SU-DHL-6 (cell line): Measurements from ENCODE around the gene CCER1.

Experiments used
- H2AFZ ChIP-seq: fragments of 200-600 bp; sonication (generic); 2 replicates; pipeline ENCODE4 v1.6.1; 2014; ENCODE audit warnings: low read depth, mild to moderate bottlenecking, moderate library complexity, mixed read lengths, antibody characterized with exemption, low read length; ENCODE audit not compliant: severe bottlenecking
- H3F3A ChIP-seq: fragments of 200-600 bp; shearing (Covaris generic); 2 replicates; pipeline ENCODE4 v1.6.0; 2016; ENCODE audit warnings: antibody characterized with exemption, mild to moderate bottlenecking; ENCODE audit not compliant: insufficient read depth
- H3K27ac ChIP-seq: fragments of 200-600 bp; sonication (generic); 2 replicates; pipeline ENCODE4 v1.5.1; 2016; ENCODE audit warnings: low read depth, mild to moderate bottlenecking, low read length, moderate library complexity, mixed read lengths
- H3K27me3 ChIP-seq: fragments of 200-600 bp; sonication (generic), shearing (Covaris generic); 2 replicates; pipeline ENCODE4 v1.6.0; 2014; ENCODE audit warnings: mild to moderate bottlenecking, low read length
- H3K36me3 ChIP-seq: fragments of 200-600 bp; sonication (generic); 2 replicates; pipeline ENCODE4 v1.6.1; 2014; ENCODE audit warnings: mild to moderate bottlenecking, low read length, mixed read lengths
- H3K4me2 ChIP-seq: fragments of 300-600, 200-600 bp; shearing (Covaris generic), sonication (generic); 2 replicates; pipeline ENCODE4 v1.6.0; 2014; ENCODE audit warnings: low read length, low read depth, mild to moderate bottlenecking; ENCODE audit not compliant: poor library complexity, severe bottlenecking
- H3K4me3 ChIP-seq: fragments of 200-600 bp; sonication (generic); 2 replicates; pipeline ENCODE4 v1.5.1; 2014; ENCODE audit warnings: antibody characterized with exemption, low read length, mild to moderate bottlenecking, mixed read lengths; ENCODE audit not compliant: insufficient read depth, poor library complexity, severe bottlenecking
- H3K79me2 ChIP-seq: fragments of 200-600 bp; sonication (generic); 2 replicates; pipeline ENCODE4 v1.6.1; 2014; ENCODE audit warnings: mild to moderate bottlenecking, low read length, moderate library complexity; ENCODE audit not compliant: insufficient read depth
- H3K9ac ChIP-seq: fragments of 200-600 bp; sonication (generic); 2 replicates; pipeline ENCODE4 v1.7.0; 2014; ENCODE audit warnings: mild to moderate bottlenecking, low read length
- H3K9me2 ChIP-seq: fragments of 200-600 bp; sonication (generic); replicated peaks from 2 replicates; pipeline ENCODE4 v1.6.1; 2014; ENCODE audit warnings: low read length; ENCODE audit not compliant: insufficient read depth
- H3K9me3 ChIP-seq: fragments of 200-600 bp; sonication (generic); 2 replicates; pipeline ENCODE4 v1.6.1; 2014; ENCODE audit warnings: low read length, mixed read lengths; ENCODE audit not compliant: insufficient read depth
- H4K20me1 ChIP-seq: fragments of 200-600 bp; sonication (generic); 2 replicates; pipeline ENCODE4 v1.6.1; 2014; ENCODE audit warnings: low read depth, mild to moderate bottlenecking, antibody characterized with exemption, low read length, moderate library complexity, mixed read lengths
- EZH2phosphoT487 ChIP-seq: fragments of 200-600 bp; sonication (generic), shearing (Covaris generic); conservative IDR thresholded peaks from 2 replicates; pipeline ENCODE4 v1.6.1; 2018; ENCODE audit warnings: mild to moderate bottlenecking, antibody characterized with exemption, low read length, moderate library complexity, mixed read lengths
- TF ChIP-seq, protein P1 (sequence below): fragments of 200-600 bp; sonication (generic); IDR thresholded peaks from one replicate; pipeline ENCODE4 v1.5.1; 2017; ENCODE audit warnings: antibody characterized with exemption, mild to moderate bottlenecking, low read length, moderate library complexity; ENCODE audit not compliant: insufficient read depth, poor library complexity, severe bottlenecking

Gene CCER1, protein sequence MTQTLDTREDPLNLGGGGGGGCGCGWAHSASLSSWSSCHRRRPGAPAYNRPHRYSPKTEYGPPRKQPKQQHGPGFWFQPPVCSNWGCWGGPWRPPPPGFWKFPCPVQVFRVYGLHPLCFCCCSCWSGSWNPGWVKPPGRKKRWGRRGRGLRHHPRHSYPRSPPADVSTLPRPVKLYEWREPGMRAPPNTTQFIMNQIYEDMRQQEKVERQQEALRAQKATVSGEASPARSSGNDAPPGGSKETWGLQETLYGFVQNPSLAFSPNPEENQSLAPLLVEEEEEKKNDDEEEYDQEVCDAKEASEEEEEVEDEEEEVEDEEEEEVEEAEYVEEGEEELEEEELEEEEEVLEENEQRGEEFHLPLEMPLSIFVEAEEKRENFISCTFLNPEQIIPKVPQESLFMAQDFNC

DNA sequence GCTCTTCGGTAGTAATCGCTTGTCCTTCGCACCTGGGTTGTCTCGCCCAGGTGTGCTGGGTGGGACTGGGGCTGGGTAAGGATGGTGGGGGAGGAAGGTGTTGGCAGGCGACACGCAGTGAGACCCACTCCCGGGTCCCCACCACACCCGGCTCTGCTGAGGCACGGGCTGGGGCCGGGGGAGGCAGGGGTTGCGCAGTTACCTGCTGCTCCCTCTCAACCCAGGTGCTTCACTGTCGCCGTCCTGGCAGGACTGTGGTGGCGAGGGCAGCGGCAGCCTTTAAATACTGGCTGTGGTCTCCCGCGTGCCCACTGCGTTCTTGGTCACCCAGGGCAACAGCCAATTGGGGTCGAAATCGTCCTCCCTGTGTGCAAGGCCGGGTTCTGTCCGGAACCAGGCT is at the start of gene CCER1:
CCER1 (minus strand) TSS at position 256 of the 400 bp plus-strand sequence. CDS start 434 bp downstream, outside the sequence.
- TF ChIP-seq, protein P1, sequence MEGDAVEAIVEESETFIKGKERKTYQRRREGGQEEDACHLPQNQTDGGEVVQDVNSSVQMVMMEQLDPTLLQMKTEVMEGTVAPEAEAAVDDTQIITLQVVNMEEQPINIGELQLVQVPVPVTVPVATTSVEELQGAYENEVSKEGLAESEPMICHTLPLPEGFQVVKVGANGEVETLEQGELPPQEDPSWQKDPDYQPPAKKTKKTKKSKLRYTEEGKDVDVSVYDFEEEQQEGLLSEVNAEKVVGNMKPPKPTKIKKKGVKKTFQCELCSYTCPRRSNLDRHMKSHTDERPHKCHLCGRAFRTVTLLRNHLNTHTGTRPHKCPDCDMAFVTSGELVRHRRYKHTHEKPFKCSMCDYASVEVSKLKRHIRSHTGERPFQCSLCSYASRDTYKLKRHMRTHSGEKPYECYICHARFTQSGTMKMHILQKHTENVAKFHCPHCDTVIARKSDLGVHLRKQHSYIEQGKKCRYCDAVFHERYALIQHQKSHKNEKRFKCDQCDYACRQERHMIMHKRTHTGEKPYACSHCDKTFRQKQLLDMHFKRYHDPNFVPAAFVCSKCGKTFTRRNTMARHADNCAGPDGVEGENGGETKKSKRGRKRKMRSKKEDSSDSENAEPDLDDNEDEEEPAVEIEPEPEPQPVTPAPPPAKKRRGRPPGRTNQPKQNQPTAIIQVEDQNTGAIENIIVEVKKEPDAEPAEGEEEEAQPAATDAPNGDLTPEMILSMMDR, result no peak
- no peak for TF ChIP-seq EZH2phosphoT487
- H3F3A ChIP-seq, result no peaks in the 10 kb centered on the region
- no peaks in the 10 kb centered on the region for H4K20me1 ChIP-seq
- no peak within 1 kb of the TSS for H3K4me3 ChIP-seq
- no peak within 1 kb of the TSS for H3K27ac ChIP-seq
- no peaks in the 10 kb centered on the region for H3K9me3 ChIP-seq
- H2AFZ ChIP-seq, result no peak within 1 kb of the TSS
- no peaks in the 10 kb centered on the region for H3K9me2 ChIP-seq
- no peaks in the 10 kb centered on the region for H3K36me3 ChIP-seq
- H3K9ac ChIP-seq, result no peak within 1 kb of the TSS
- no peaks in the 10 kb centered on the region for H3K79me2 ChIP-seq
- no peaks in the 10 kb centered on the region for H3K27me3 ChIP-seq
- H3K4me2 ChIP-seq, result no peak within 1 kb of the TSS

DNA sequence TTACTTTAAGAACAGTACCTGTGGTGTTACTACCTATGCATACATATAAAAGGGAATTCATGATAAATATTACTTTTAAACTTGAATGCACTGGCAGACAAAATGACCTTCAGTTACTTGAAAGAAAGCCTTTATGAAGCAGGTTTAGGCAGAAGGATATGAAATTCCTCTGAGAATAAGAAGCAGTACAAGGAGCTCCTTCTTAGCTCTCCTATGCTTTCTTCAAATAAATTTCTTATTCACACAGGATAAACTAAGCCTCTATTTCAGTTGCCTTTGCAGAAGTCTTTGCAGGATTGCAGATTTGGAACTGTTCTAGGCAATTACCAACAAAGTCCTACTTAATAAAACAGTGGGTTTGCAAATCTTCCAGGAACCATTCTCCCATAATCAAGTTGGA is 48.8 kb upstream of the CCER1 start:
- no peak overlapping the region for H3K27ac ChIP-seq
- no peaks in the 10 kb centered on the region for H3K9me3 ChIP-seq
- no peaks in the 10 kb centered on the region for H3K36me3 ChIP-seq
- no peaks in the 10 kb centered on the region for H3K9me2 ChIP-seq
- TF ChIP-seq EZH2phosphoT487, result no peak
- TF ChIP-seq, protein P1, result no peak
- H3K9ac ChIP-seq, result no peak overlapping the region
- no peak overlapping the region for H3K4me2 ChIP-seq
- no peaks in the 10 kb centered on the region for H3K79me2 ChIP-seq
- no peaks in the 10 kb centered on the region for H3F3A ChIP-seq
- H2AFZ ChIP-seq, result no peak overlapping the region
- H3K4me3 ChIP-seq, result no peak overlapping the region
- H4K20me1 ChIP-seq, result no peaks in the 10 kb centered on the region
- H3K27me3 ChIP-seq, result no peaks in the 10 kb centered on the region

DNA sequence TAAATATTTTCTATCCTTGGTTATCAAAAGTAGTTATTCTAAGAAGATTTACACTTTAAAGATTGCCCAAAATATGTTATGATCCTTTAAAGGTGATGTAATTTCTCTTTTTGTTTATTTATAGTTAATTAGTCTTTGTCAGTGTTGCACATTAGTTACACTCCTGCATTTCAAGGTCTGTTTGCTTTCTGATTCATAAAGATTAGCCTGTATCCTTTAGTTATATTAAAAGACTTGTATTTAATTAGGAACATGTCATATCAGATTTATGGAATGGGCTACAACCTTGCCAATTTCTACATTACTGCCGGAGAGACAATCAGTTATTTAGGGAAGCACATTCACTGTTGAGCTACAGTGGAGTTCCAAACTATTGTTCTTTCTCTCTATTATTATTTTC is 46.3 kb upstream of the CCER1 start:
- H3K4me2 ChIP-seq, result no peak overlapping the region
- H3K9ac ChIP-seq, result no peak overlapping the region
- no peak for TF ChIP-seq EZH2phosphoT487
- TF ChIP-seq, protein P1, result no peak
- H3K79me2 ChIP-seq, result no peaks in the 10 kb centered on the region
- no peaks in the 10 kb centered on the region for H3K36me3 ChIP-seq
- H3K9me2 ChIP-seq, result no peaks in the 10 kb centered on the region
- H2AFZ ChIP-seq, result no peak overlapping the region
- no peak overlapping the region for H3K4me3 ChIP-seq
- H3K27me3 ChIP-seq, result no peaks in the 10 kb centered on the region
- H4K20me1 ChIP-seq, result no peaks in the 10 kb centered on the region
- no peaks in the 10 kb centered on the region for H3K9me3 ChIP-seq
- H3F3A ChIP-seq, result no peaks in the 10 kb centered on the region
- H3K27ac ChIP-seq, result no peak overlapping the region
